RWPE1 (cell line): ENCODE data around the gene PRRG1.
A peak's percentile ranks its signal among the peaks of the same experiment; 100 is the strongest.

Source experiments
- CTCF ChIA-PET: fragments of 350-600 bp; sonication (Branson Sonifier 250); formaldehyde crosslinking; extraction: SDS; loops from one replicate; lab custom pipeline; 2021; lab: Yijun Ruan, JAX
- POLR2A ChIA-PET: fragments of 400-600 bp; formaldehyde crosslinking; extraction: SDS; loops from one replicate; lab custom pipeline; 2020; ENCODE audit warnings: antibody characterized with exemption; ENCODE audit not compliant: low non-redundant PET; lab: Yijun Ruan, JAX
- DNase-seq: peaks from one replicate; pipeline ENCODE4 v3.0.0; 2012; ENCODE audit warnings: low spot score
- H3K27ac ChIP-seq: fragments of 450-650 bp; 2 replicates; pipeline ENCODE4 v1.5.1; 2017
- CTCF ChIP-seq: fragments of 450-650 bp; conservative IDR thresholded peaks from 2 replicates; pipeline ENCODE4 v1.5.1; 2017; ENCODE audit warnings: low read depth, mild to moderate bottlenecking

The PRRG1 gene

GRCh38 chrX:37370499-37371141 lies 21.5 kb downstream of the PRRG1 start:
- ChIA-PET POLR2A (no interaction called here), CTCF (no interaction called here)
- DNase-seq = no peak
- no peak for TF ChIP-seq CTCF
- H3K27ac ChIP-seq = no peak overlapping the region

- no peak overlapping the region for H3K27ac ChIP-seq
- TF ChIP-seq CTCF = no peak
- POLR2A ChIA-PET = no interaction called here
- CTCF ChIA-PET = no interaction called here
- no peak for DNase-seq
Measured at GRCh38 chrX:37371578-37371991, 22.4 kb downstream of the PRRG1 start.

GRCh38 chrX:37378404-37378803 lies 29.2 kb downstream of the PRRG1 start:
- POLR2A ChIA-PET = no interaction called here
- DNase-seq = no peak
- CTCF ChIA-PET = no interaction called here
- H3K27ac ChIP-seq = no peak overlapping the region
- no peak for TF ChIP-seq CTCF

GRCh38 chrX:37378830-37379229 lies 29.7 kb downstream of the PRRG1 start:
- no peak overlapping the region for H3K27ac ChIP-seq
- no peak for TF ChIP-seq CTCF
- ChIA-PET POLR2A (no interaction called here), CTCF (no interaction called here)
- DNase-seq = no peak

- no peak overlapping the region for H3K27ac ChIP-seq
- DNase-seq = no peak
- no peak for TF ChIP-seq CTCF
- ChIA-PET POLR2A (no interaction called here), CTCF (no interaction called here)
Measured at GRCh38 chrX:37380256-37380655, 31.1 kb downstream of the PRRG1 start.

GRCh38 chrX:37380924-37381323 lies 31.8 kb downstream of the PRRG1 start:
- H3K27ac ChIP-seq = no peak overlapping the region
- peak; percentile 42 for DNase-seq
- POLR2A ChIA-PET = no interaction called here
- no peak for TF ChIP-seq CTCF
- CTCF ChIA-PET = no interaction called here
